ENCODE results near the gene TMEM163. TPM values are rescaled to one million over a fixed set of nuclear protein-coding genes. Genes with fewer than 3 reads are reported as not detected.
A peak's percentile ranks its signal among the peaks of the same experiment; 100 is the strongest.

TMEM163 gene
- total RNA-seq, 2 donors from 2014 or later = 0.14 to 2.5 TPM

DNA sequence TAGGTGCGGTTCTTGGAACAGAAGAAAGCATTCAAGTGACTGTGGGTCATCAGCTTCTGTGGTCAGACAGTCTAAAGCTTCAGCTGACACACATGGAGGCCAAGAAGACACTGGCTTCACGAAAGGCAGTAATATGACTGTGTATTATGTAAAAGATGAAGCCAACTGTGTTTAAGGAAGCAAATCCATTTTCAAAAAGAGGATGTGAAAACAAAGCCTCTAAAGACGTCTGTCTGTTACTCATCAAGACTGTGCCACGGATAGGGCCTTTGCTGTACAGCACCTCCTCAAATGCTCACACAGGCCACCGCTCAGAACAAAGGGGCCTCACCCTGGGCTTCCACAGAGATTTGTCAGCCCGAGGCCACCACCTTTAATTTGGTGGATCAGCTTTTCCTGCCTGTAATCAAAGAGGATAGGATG is 21.1 kb upstream of the TMEM163 start:
- Histone ChIP-seq H3K36me3 (no peaks in the 10 kb centered on the region), H3K27ac (no peak overlapping the region), H3K27me3 (replicated peaks; ENCODE audit: insufficient read depth) (no peaks in the 10 kb centered on the region), H3K9me3 (no peaks in the 10 kb centered on the region), H3K4me1 (ENCODE audit: control insufficient read depth in 1 of 2, low read depth in 2 of 2) (no peaks in the 10 kb centered on the region), H3K4me3 (no peak overlapping the region)
- ATAC-seq (ENCODE audit: insufficient number of reproducible peaks, low FRiP score, low read depth) = peak; percentile 17
- no peak for DNase-seq (ENCODE audit: low spot score)
- TF ChIP-seq, protein P1, sequence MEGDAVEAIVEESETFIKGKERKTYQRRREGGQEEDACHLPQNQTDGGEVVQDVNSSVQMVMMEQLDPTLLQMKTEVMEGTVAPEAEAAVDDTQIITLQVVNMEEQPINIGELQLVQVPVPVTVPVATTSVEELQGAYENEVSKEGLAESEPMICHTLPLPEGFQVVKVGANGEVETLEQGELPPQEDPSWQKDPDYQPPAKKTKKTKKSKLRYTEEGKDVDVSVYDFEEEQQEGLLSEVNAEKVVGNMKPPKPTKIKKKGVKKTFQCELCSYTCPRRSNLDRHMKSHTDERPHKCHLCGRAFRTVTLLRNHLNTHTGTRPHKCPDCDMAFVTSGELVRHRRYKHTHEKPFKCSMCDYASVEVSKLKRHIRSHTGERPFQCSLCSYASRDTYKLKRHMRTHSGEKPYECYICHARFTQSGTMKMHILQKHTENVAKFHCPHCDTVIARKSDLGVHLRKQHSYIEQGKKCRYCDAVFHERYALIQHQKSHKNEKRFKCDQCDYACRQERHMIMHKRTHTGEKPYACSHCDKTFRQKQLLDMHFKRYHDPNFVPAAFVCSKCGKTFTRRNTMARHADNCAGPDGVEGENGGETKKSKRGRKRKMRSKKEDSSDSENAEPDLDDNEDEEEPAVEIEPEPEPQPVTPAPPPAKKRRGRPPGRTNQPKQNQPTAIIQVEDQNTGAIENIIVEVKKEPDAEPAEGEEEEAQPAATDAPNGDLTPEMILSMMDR (IDR thresholded peaks at IDR 0.05) = no peak

DNA sequence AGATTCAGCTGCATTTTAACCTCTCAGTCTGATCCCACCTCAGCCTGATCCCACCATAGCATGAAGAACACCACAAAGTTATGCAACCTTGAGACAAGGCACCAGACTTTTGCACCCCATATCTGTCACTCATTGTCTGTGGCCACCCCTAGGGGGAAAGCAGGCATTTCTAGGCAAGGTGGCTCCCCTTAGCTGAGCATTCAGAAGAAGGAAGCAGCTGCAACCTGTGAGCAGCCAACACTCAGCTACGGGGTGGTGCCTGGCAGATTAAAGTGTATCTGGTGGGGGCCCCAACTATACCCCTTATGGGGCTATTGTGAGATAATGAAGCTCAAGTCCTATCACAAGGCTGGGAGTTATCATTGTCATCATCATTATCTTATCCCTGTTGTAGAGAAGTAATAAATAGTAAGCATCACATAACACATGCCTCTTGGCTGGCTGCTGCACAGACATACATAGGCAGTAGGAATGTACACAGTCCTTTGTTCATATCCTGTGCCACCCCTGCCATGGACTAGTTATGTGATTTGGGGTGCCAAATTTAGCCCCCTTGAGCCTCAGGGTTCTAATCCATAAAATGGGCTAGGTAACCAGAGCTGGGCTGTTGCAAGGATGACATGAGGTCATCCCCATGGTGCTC is 20.6 kb upstream of the TMEM163 start:
- DNase-seq (ENCODE audit: low spot score) = no peak
- H3K4me3 ChIP-seq = no peak overlapping the region
- H3K4me1 ChIP-seq (ENCODE audit: control insufficient read depth in 1 of 2, low read depth in 2 of 2) = no peaks in the 10 kb centered on the region
- no peak overlapping the region for H3K27ac ChIP-seq
- no peaks in the 10 kb centered on the region for H3K27me3 ChIP-seq (replicated peaks; ENCODE audit: insufficient read depth)
- no peaks in the 10 kb centered on the region for H3K36me3 ChIP-seq
- H3K9me3 ChIP-seq = no peaks in the 10 kb centered on the region
- TF ChIP-seq, protein P1 (IDR thresholded peaks at IDR 0.05) = no peak
- no peak for ATAC-seq (ENCODE audit: insufficient number of reproducible peaks, low FRiP score, low read depth)

DNA sequence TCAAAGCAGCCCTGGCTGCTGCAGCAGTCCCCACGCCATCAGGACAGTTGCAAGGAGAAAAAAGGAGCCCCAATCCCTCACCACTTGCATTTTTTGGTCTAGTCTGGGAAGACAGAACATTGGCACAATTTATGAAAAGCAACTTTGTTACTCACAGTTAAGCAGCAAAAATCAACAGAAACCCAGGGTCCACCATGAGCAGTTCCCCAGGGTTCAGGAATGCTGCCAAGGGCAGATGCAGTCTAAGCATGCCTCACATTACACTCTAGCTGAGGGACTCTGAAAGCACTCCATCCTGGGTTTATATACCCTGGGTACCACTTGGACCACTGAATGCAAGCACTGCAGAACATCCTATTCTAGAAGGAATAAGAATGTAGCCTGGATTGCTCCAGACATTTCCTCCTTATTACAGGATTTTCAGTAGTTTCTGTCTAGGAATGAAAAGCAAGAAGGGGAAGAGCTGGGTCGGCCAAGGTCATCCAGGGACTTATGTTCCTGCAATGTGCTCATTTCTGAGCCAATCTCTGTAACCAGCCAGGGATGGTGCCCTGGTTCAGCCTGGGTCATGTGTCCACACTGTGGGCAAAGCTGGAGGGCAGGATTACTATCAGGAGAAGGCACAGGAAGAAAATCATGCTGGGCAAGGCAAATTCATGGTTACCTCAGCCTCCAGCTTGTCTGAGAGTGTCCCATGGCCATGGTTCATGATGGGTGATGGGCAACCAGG is 19.5 kb upstream of the TMEM163 start:
- TF ChIP-seq, protein P1 (IDR thresholded peaks at IDR 0.05) = no peak
- DNase-seq (ENCODE audit: low spot score) = no peak
- Histone ChIP-seq H3K9me3 (no peaks in the 10 kb centered on the region), H3K36me3 (no peaks in the 10 kb centered on the region), H3K4me1 (ENCODE audit: control insufficient read depth in 1 of 2, low read depth in 2 of 2) (no peaks in the 10 kb centered on the region), H3K4me3 (no peak overlapping the region), H3K27ac (no peak overlapping the region), H3K27me3 (replicated peaks; ENCODE audit: insufficient read depth) (no peaks in the 10 kb centered on the region)
- ATAC-seq (ENCODE audit: insufficient number of reproducible peaks, low FRiP score, low read depth) = no peak

GRCh38 chr2:134737671-134738070 is 18.9 kb upstream of the TMEM163 start:
- TF ChIP-seq, protein P1 (IDR thresholded peaks at IDR 0.05) = no peak
- Histone ChIP-seq H3K4me3 (no peak overlapping the region), H3K27me3 (replicated peaks; ENCODE audit: insufficient read depth) (no peaks in the 10 kb centered on the region), H3K36me3 (no peaks in the 10 kb centered on the region), H3K4me1 (ENCODE audit: control insufficient read depth in 1 of 2, low read depth in 2 of 2) (no peaks in the 10 kb centered on the region), H3K9me3 (no peaks in the 10 kb centered on the region), H3K27ac (no peak overlapping the region)
- no peak for DNase-seq (ENCODE audit: low spot score)
- no peak for ATAC-seq (ENCODE audit: insufficient number of reproducible peaks, low FRiP score, low read depth)

GRCh38 chr2:134736167-134736880 is 17.5 kb upstream of the TMEM163 start:
- Histone ChIP-seq H3K36me3 (no peaks in the 10 kb centered on the region), H3K27ac (no peak overlapping the region), H3K27me3 (replicated peaks; ENCODE audit: insufficient read depth) (no peaks in the 10 kb centered on the region), H3K4me3 (no peak overlapping the region), H3K4me1 (ENCODE audit: control insufficient read depth in 1 of 2, low read depth in 2 of 2) (no peaks in the 10 kb centered on the region), H3K9me3 (no peaks in the 10 kb centered on the region)
- TF ChIP-seq, protein P1 (IDR thresholded peaks at IDR 0.05) = no peak
- DNase-seq (ENCODE audit: low spot score) (no peak), ATAC-seq (ENCODE audit: insufficient number of reproducible peaks, low FRiP score, low read depth) (no peak)

All from thoracic aorta (tissue), 2 donors.